Calu3 (cell line): Measurements from ENCODE around the gene GAPVD1. TPM values are rescaled to one million over a fixed set of nuclear protein-coding genes. Genes with fewer than 3 reads are reported as not detected.
"Not testable (repeated sequence)": the region's sequence is repeated elsewhere in the genome, so short reads cannot be mapped to it uniquely, and the experiment has no call there.

Experiments
- BruUV-seq: library from RNA; stranded (reverse); fragments of 400-500 nt; replicated peaks from 2 replicates; lab custom pipeline; 2021; lab: Mats Ljungman, UMichigan
- CTCF ChIA-PET: fragments of 300-600 bp; sonication (Branson Sonifier 250); formaldehyde crosslinking; loops from one replicate; lab custom pipeline; 2022; ENCODE audit warnings: antibody characterized with exemption; lab: Charles Lee
- DNase-seq: peaks from one replicate; pipeline ENCODE4 v3.0.0; 2022
- H3K27ac Mint-ChIP-seq: one replicate; pipeline ENCODE4 v1.8.0; 2022; ENCODE audit warnings: mixed read lengths; ENCODE audit not compliant: unreplicated experiment
- H3K27me3 Mint-ChIP-seq: one replicate; pipeline ENCODE4 v1.8.0; 2022; ENCODE audit warnings: mixed read lengths; ENCODE audit not compliant: unreplicated experiment
- H3K36me3 Mint-ChIP-seq: one replicate; pipeline ENCODE4 v1.8.0; 2022; ENCODE audit warnings: mild to moderate bottlenecking, moderate library complexity, mixed read lengths; ENCODE audit not compliant: insufficient read depth, unreplicated experiment
- H3K4me1 Mint-ChIP-seq: one replicate; pipeline ENCODE4 v1.8.0; 2022; ENCODE audit warnings: mild to moderate bottlenecking, low read depth, mixed read lengths; ENCODE audit not compliant: unreplicated experiment
- H3K4me3 Mint-ChIP-seq: one replicate; pipeline ENCODE4 v1.8.0; 2022; ENCODE audit warnings: mild to moderate bottlenecking, low read depth, moderate library complexity, mixed read lengths; ENCODE audit not compliant: unreplicated experiment
- H3K9me3 Mint-ChIP-seq: one replicate; pipeline ENCODE4 v1.8.0; 2022; ENCODE audit warnings: low read depth, mixed read lengths; ENCODE audit not compliant: unreplicated experiment
- intact Hi-C: fragments of 100-400 bp; cut with micrococcal nuclease; formaldehyde crosslinking; loops from one replicate; pipeline ENCODE4 v1.10.0; 2022; ENCODE audit not compliant: unreplicated experiment
- total RNA-seq: library from RNA; stranded (reverse); gene quantifications from 2 replicates; pipeline ENCODE4 v1.2.3, GENCODE V29; 2022
- TF ChIP-seq, protein P1 (sequence below): fragments of 200-600 bp; IDR thresholded peaks from one replicate; pipeline ENCODE4 v1.8.0; 2022; ENCODE audit warnings: antibody characterized with exemption; ENCODE audit not compliant: unreplicated experiment

Gene GAPVD1
- total RNA-seq, 1 experiment from 2014 or later = 32.6 TPM

DNA sequence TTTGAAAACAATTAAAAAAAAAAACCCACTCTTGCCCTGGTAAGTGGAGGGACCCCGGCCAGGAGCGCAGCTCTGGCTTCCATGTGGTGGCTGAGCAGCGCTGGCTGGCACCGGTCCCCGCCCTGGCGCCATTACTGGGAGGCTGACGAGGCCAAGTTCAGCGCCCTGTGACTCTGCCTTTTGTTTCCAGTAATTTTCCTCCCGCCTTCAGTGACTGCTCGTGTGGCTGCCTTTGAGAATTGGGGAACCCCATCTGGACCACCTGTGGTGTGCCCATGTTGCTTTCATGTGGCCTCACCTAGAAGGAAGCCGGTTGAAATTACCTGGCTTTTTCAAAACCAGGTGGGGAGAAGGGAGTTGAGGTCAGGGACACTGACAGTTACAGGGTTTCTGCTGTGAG lies 136.1 kb downstream of the GAPVD1 start:
- Mint-ChIP-seq H3K4me3 (no peak overlapping the region), H3K27ac (no peak overlapping the region), H3K27me3 (no peaks in the 10 kb centered on the region), H3K36me3 (no peaks in the 10 kb centered on the region), H3K4me1 (no peaks in the 10 kb centered on the region), H3K9me3 (no peaks in the 10 kb centered on the region)
- no peak for DNase-seq
- CTCF ChIA-PET = no interaction called here
- intact Hi-C loops = no loop called here
- BruUV-seq = no TSS peak
- TF ChIP-seq, protein P1, sequence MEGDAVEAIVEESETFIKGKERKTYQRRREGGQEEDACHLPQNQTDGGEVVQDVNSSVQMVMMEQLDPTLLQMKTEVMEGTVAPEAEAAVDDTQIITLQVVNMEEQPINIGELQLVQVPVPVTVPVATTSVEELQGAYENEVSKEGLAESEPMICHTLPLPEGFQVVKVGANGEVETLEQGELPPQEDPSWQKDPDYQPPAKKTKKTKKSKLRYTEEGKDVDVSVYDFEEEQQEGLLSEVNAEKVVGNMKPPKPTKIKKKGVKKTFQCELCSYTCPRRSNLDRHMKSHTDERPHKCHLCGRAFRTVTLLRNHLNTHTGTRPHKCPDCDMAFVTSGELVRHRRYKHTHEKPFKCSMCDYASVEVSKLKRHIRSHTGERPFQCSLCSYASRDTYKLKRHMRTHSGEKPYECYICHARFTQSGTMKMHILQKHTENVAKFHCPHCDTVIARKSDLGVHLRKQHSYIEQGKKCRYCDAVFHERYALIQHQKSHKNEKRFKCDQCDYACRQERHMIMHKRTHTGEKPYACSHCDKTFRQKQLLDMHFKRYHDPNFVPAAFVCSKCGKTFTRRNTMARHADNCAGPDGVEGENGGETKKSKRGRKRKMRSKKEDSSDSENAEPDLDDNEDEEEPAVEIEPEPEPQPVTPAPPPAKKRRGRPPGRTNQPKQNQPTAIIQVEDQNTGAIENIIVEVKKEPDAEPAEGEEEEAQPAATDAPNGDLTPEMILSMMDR = no peak

DNA sequence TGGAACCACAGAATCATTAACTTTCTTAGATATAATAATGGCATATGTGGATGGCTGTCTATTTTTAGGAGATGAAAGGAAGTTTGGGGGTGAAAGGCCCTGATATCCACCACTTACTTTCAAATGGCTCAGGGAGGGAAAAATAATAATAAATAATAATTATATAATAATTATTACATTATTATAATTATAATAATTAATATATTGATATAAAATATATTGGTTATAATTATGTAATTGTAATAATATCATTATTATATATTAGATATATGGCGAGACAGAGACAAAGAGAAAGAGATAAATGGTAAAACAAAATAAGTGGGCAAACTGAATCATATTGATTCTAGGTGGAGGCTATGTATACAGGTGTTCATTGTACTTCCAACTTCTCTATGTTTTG lies 136.6 kb downstream of the GAPVD1 start:
- CTCF ChIA-PET = no interaction called here

DNA sequence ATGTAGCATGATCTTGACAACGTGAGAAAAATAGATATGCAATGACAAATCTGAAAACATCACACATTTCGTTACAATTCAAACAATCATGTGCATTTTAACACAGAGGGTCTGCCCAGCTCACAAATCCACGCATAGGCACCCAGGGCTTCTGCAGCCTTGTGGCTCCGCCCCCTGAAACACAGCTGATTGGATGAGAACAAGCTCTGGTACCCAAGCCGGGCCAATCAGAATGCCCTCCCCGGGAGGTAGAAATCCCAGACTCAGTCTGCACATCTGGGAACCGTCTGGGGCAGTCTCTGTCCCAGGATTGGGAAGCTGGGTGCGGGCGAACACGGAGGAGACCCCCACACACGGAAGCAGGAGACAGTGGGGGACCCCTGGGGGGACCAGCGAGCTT lies 137.5 kb downstream of the GAPVD1 start:
- Mint-ChIP-seq H3K4me3 (no peak overlapping the region), H3K27me3 (no peaks in the 10 kb centered on the region), H3K9me3 (no peaks in the 10 kb centered on the region), H3K36me3 (no peaks in the 10 kb centered on the region), H3K4me1 (no peaks in the 10 kb centered on the region), H3K27ac (no peak overlapping the region)
- BruUV-seq = no TSS peak
- intact Hi-C loops = no loop called here
- CTCF ChIA-PET = interaction anchor here (0.8 kb wide), 1 partner anchor 9 kb away, joined by 3 read pairs; no protein-coding TSS in a partner anchor
- TF ChIP-seq, protein P1 = no peak
- DNase-seq = no peak

More for the DNA sequence above, 136.6 kb downstream of the GAPVD1 start:
- Mint-ChIP-seq H3K36me3 (no peaks in the 10 kb centered on the region), H3K4me3 (no peak overlapping the region), H3K4me1 (no peaks in the 10 kb centered on the region), H3K27ac (no peak overlapping the region), H3K27me3 (no peaks in the 10 kb centered on the region), H3K9me3 (no peaks in the 10 kb centered on the region)
- intact Hi-C loops = no loop called here
- DNase-seq = no peak
- TF ChIP-seq, protein P1 = no peak
- BruUV-seq = no TSS peak

DNA sequence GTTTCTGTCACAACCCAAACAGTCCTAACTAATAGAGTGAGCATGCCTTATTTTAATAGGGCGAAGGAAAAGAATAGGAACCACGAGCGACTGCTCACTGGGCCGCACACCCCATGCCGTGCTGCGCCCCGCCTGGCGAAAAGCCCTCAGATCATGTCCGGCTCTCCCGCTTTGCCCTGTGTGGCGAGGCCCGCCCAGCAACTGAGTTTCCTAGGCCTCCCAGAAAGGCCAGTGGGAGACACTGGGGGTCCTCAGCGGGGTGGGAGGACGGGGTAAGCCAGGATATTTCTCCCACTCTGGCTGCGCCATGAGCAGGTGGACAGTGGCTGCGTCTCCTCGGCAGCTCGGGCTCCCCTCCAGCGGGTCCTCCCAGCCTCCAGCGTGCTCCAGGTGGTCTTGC lies 138.0 kb downstream of the GAPVD1 start:
- Mint-ChIP-seq H3K4me1 (no peaks in the 10 kb centered on the region), H3K27me3 (no peaks in the 10 kb centered on the region), H3K4me3 (no peak overlapping the region), H3K36me3 (no peaks in the 10 kb centered on the region), H3K27ac (no peak overlapping the region), H3K9me3 (no peaks in the 10 kb centered on the region)
- TF ChIP-seq, protein P1 = no peak
- CTCF ChIA-PET = no interaction called here
- DNase-seq = no peak
- intact Hi-C loops = no loop called here
- BruUV-seq = no TSS peak

DNA sequence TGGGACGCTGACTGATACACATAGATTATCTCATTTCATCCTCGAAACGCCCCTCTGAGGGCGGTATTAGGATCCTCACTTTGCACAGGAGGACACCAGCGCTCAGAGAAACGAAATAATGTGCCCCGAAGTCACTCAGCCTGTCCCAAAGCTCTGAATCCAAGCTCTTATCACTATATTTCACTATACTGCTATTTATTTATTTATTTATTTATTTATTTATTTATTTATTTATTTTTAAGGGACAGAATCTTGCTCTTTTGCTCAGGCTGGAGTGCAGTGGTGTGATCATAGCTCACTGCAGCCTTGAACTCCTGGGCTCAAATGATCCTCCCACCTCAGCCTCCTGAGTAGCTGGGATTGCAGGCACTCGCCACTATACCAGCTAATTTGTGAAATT lies 138.6 kb downstream of the GAPVD1 start:
- not testable (repeated sequence) for H3K4me3 Mint-ChIP-seq

More for the DNA sequence above, 138.6 kb downstream of the GAPVD1 start:
- H3K27ac Mint-ChIP-seq, H3K36me3 Mint-ChIP-seq, BruUV-seq, H3K9me3 Mint-ChIP-seq, DNase-seq, H3K4me1 Mint-ChIP-seq, CTCF ChIA-PET, H3K27me3 Mint-ChIP-seq, intact Hi-C loops: not testable (repeated sequence)
